ENCODE data around the gene OVAAL.

GRCh38 chr1:180519846-180520245 is 38.9 kb upstream of the OVAAL start:
- TF ChIP-seq, protein P1, sequence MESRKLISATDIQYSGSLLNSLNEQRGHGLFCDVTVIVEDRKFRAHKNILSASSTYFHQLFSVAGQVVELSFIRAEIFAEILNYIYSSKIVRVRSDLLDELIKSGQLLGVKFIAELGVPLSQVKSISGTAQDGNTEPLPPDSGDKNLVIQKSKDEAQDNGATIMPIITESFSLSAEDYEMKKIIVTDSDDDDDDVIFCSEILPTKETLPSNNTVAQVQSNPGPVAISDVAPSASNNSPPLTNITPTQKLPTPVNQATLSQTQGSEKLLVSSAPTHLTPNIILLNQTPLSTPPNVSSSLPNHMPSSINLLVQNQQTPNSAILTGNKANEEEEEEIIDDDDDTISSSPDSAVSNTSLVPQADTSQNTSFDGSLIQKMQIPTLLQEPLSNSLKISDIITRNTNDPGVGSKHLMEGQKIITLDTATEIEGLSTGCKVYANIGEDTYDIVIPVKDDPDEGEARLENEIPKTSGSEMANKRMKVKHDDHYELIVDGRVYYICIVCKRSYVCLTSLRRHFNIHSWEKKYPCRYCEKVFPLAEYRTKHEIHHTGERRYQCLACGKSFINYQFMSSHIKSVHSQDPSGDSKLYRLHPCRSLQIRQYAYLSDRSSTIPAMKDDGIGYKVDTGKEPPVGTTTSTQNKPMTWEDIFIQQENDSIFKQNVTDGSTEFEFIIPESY (IDR thresholded peaks at IDR 0.05), result no peak
- TF ChIP-seq SIX5 (IDR thresholded peaks at IDR 0.05; ENCODE audit: low read depth, low read length, severe bottlenecking) (no peak), CTCF (IDR thresholded peaks at IDR 0.05 in 2 of 3, conservative IDR thresholded peaks at IDR 0.05 in 1 of 3; ENCODE audit: control insufficient read depth in 2 of 3, extremely low read depth in 1 of 3, insufficient read depth in 1 of 3, low read depth in 3 of 3, low read length in 3 of 3) (no peak), EGR1 (IDR thresholded peaks at IDR 0.05; ENCODE audit: borderline replicate concordance in 1 of 2, low read depth in 2 of 2, low read length in 2 of 2) (no peak), YY1 (IDR thresholded peaks at IDR 0.05; ENCODE audit: low read depth, low read length) (no peak), NFXL1 (IDR thresholded peaks at IDR 0.05; ENCODE audit: borderline replicate concordance) (no peak), FOS (IDR thresholded peaks at IDR 0.05; ENCODE audit: borderline replicate concordance, extremely low read depth, insufficient read length) (no peak), RAD51 (IDR thresholded peaks at IDR 0.05) (no peak)
